ENCODE data around the gene EIF4G3.

- TF ChIP-seq ZFP30 (CRISPR knock-in tag; IDR thresholded peaks at IDR 0.05), result no peak
- no peak for TF ChIP-seq PPARA (CRISPR knock-in tag; IDR thresholded peaks at IDR 0.05; ENCODE audit: borderline replicate concordance)
- TF ChIP-seq, protein P1, sequence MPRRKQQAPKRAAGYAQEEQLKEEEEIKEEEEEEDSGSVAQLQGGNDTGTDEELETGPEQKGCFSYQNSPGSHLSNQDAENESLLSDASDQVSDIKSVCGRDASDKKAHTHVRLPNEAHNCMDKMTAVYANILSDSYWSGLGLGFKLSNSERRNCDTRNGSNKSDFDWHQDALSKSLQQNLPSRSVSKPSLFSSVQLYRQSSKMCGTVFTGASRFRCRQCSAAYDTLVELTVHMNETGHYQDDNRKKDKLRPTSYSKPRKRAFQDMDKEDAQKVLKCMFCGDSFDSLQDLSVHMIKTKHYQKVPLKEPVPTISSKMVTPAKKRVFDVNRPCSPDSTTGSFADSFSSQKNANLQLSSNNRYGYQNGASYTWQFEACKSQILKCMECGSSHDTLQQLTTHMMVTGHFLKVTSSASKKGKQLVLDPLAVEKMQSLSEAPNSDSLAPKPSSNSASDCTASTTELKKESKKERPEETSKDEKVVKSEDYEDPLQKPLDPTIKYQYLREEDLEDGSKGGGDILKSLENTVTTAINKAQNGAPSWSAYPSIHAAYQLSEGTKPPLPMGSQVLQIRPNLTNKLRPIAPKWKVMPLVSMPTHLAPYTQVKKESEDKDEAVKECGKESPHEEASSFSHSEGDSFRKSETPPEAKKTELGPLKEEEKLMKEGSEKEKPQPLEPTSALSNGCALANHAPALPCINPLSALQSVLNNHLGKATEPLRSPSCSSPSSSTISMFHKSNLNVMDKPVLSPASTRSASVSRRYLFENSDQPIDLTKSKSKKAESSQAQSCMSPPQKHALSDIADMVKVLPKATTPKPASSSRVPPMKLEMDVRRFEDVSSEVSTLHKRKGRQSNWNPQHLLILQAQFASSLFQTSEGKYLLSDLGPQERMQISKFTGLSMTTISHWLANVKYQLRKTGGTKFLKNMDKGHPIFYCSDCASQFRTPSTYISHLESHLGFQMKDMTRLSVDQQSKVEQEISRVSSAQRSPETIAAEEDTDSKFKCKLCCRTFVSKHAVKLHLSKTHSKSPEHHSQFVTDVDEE (CRISPR knock-in tag; IDR thresholded peaks at IDR 0.05), result no peak
- no peak for TF ChIP-seq RARB (CRISPR knock-in tag; IDR thresholded peaks at IDR 0.05)
- TF ChIP-seq OSR1 (CRISPR knock-in tag; IDR thresholded peaks at IDR 0.05), result no peak
Measured at GRCh38 chr1:20896826-20897225, 279.9 kb downstream of the EIF4G3 start.
